GM19455 (cell line): Measurements from ENCODE around the gene YWHAE.
"Not testable (repeated sequence)": the region's sequence is repeated elsewhere in the genome, so short reads cannot be mapped to it uniquely, and the experiment has no call there.

Experiments used
- ATAC-seq: cut with Tn5 transposase; IDR thresholded peaks from one replicate; pipeline ENCODE4 v1.9.1; 2021; ENCODE audit not compliant: unreplicated experiment

The YWHAE gene

GRCh38 chr17:1375615-1376014 lies 24.4 kb downstream of the YWHAE start:
- no peak for ATAC-seq

- ATAC-seq = no peak
Measured at GRCh38 chr17:1374431-1375177, 25.4 kb downstream of the YWHAE start.

GRCh38 chr17:1373707-1374237 lies 26.2 kb downstream of the YWHAE start:
- no peak for ATAC-seq

- ATAC-seq = no peak
Measured at GRCh38 chr17:1372618-1373017, 27.4 kb downstream of the YWHAE start.

GRCh38 chr17:1371893-1372590 lies 28.0 kb downstream of the YWHAE start:
- no peak for ATAC-seq

GRCh38 chr17:1368588-1368987 lies 31.4 kb downstream of the YWHAE start:
- no peak for ATAC-seq

GRCh38 chr17:1367351-1367745 lies 32.7 kb downstream of the YWHAE start:
- ATAC-seq = no peak

GRCh38 chr17:1366234-1366633 lies 33.8 kb downstream of the YWHAE start:
- no peak for ATAC-seq

GRCh38 chr17:1365445-1366039 lies 34.5 kb downstream of the YWHAE start:
- no peak for ATAC-seq

- no peak for ATAC-seq
Measured at GRCh38 chr17:1362964-1363363, 37.1 kb downstream of the YWHAE start.

- ATAC-seq = no peak
Measured at GRCh38 chr17:1362065-1362848, 37.8 kb downstream of the YWHAE start.

GRCh38 chr17:1360975-1361374 lies 39.0 kb downstream of the YWHAE start:
- ATAC-seq = no peak

- not testable (repeated sequence) for ATAC-seq
Measured at GRCh38 chr17:1360315-1360714, 39.7 kb downstream of the YWHAE start.

GRCh38 chr17:1354030-1354429 lies 46.0 kb downstream of the YWHAE start:
- ATAC-seq = no peak

- ATAC-seq = not testable (repeated sequence)
Measured at GRCh38 chr17:1352530-1352929, 47.5 kb downstream of the YWHAE start.

GRCh38 chr17:1351971-1352370 lies 48.1 kb downstream of the YWHAE start:
- ATAC-seq = no peak

- no peak for ATAC-seq
Measured at GRCh38 chr17:1351275-1351674, 48.7 kb downstream of the YWHAE start.

- ATAC-seq = no peak
Measured at GRCh38 chr17:1347589-1348323, 52.3 kb downstream of the YWHAE start.

GRCh38 chr17:1344521-1344920 lies 55.5 kb downstream of the YWHAE start:
- ATAC-seq = no peak

- ATAC-seq = no peak
Measured at GRCh38 chr17:1343554-1343953, 56.5 kb downstream of the YWHAE start.
